Measurements from ENCODE around the gene CD151.
A peak's percentile ranks its signal among the peaks of the same experiment; 100 is the strongest.

The CD151 gene

GRCh38 chr11:843086-843734 lies 10.5 kb downstream of the CD151 start:
- peak; percentile 36 for DNase-seq (ENCODE audit: low spot score)

GRCh38 chr11:843818-844692 lies 11.3 kb downstream of the CD151 start:
- DNase-seq (ENCODE audit: low spot score): peak; percentile 93

GRCh38 chr11:844693-845644 lies 12.2 kb downstream of the CD151 start:
- DNase-seq (ENCODE audit: low spot score): peak; percentile 84

GRCh38 chr11:845872-846495 lies 13.2 kb downstream of the CD151 start:
- DNase-seq (ENCODE audit: low spot score): no peak

- peak; percentile 38 for DNase-seq (ENCODE audit: low spot score)
Observed at GRCh38 chr11:846496-847098, 13.8 kb downstream of the CD151 start.

- no peak for DNase-seq (ENCODE audit: low spot score)
Observed at GRCh38 chr11:847876-848275, 15.1 kb downstream of the CD151 start.

GRCh38 chr11:848380-848931 lies 15.7 kb downstream of the CD151 start:
- DNase-seq (ENCODE audit: low spot score): peak; percentile 54

- no peak for DNase-seq (ENCODE audit: low spot score)
Observed at GRCh38 chr11:849104-849824, 16.5 kb downstream of the CD151 start.

- DNase-seq (ENCODE audit: low spot score): no peak
Observed at GRCh38 chr11:849951-850774, 17.4 kb downstream of the CD151 start.

GRCh38 chr11:850775-851763 lies 18.3 kb downstream of the CD151 start:
- no peak for DNase-seq (ENCODE audit: low spot score)

- no peak for DNase-seq (ENCODE audit: low spot score)
Observed at GRCh38 chr11:852762-853161, 20.0 kb downstream of the CD151 start.

GRCh38 chr11:853682-854448 lies 21.1 kb downstream of the CD151 start:
- DNase-seq (ENCODE audit: low spot score): no peak

GRCh38 chr11:854601-855329 lies 22.0 kb downstream of the CD151 start:
- DNase-seq (ENCODE audit: low spot score): no peak

GRCh38 chr11:855330-855674 lies 22.6 kb downstream of the CD151 start:
- no peak for DNase-seq (ENCODE audit: low spot score)

- DNase-seq (ENCODE audit: low spot score): no peak
Observed at GRCh38 chr11:855796-856195, 23.0 kb downstream of the CD151 start.

- no peak for DNase-seq (ENCODE audit: low spot score)
Observed at GRCh38 chr11:856397-856796, 23.6 kb downstream of the CD151 start.

Measured in kidney tubule cell (primary cell).